SKM-1 treated with dmso at 0.1 percent for 144 hours (cell line): ENCODE results near the gene UTF1.

Experiments used
- DNase-seq: peaks from one replicate; lab custom pipeline; 2025; ENCODE audit not compliant: unreplicated experiment; lab: John Stamatoyannopoulos, UW

UTF1 gene, protein sequence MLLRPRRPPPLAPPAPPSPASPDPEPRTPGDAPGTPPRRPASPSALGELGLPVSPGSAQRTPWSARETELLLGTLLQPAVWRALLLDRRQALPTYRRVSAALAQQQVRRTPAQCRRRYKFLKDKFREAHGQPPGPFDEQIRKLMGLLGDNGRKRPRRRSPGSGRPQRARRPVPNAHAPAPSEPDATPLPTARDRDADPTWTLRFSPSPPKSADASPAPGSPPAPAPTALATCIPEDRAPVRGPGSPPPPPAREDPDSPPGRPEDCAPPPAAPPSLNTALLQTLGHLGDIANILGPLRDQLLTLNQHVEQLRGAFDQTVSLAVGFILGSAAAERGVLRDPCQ

DNA sequence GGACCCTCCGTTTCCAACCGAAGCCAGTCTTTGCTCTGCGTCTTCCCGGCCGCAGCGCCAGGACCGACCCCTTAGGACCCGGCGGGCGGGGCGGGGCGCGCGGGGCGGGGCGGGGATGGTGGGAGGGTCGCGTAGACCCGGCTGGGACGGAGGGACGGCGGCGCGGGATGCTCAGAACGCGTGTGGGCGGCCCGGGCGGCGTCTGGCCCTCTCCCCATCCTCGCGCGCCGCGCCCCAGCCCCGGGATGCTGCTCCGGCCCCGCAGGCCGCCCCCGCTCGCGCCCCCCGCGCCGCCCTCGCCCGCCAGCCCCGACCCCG lies at the start of gene UTF1:
Gene UTF1 (plus strand): TSS at position 174 of the 318 bp plus-strand sequence. CDS start 72 bp downstream, at position 246.
- no peak for DNase-seq

DNA sequence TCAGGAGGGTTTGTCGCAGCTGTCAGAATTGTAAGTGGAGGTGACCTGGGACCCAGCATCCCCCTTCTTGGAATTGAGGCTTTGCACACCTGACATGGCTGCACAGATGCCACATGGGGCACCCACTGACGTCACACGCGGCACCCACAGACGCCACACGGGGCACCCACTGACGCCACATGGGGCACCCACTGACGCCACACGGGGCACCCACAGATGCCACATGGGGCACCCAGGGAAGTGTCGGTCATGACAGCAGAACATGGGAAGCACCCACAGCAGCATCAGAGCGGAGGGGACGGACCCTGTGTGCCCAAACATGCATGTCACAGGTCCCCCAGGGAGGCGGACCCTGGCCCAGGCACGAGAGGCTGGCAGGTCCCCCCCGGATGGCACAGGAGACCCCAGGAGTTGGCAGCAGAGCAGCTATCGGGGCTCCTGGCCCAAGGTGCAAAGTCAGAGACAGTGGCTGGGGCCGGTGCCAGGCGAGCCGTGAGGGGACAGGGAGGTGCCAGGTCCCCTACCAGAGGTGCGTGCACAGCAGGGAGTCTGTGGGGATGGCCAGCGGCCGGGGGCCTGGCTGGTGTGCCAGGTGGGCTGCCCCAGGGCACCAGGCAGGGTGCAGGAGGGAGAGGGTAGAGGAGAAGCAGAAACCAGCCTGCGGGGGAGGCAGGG lies 48.9 kb upstream of the UTF1 start:
- no peak for DNase-seq

DNA sequence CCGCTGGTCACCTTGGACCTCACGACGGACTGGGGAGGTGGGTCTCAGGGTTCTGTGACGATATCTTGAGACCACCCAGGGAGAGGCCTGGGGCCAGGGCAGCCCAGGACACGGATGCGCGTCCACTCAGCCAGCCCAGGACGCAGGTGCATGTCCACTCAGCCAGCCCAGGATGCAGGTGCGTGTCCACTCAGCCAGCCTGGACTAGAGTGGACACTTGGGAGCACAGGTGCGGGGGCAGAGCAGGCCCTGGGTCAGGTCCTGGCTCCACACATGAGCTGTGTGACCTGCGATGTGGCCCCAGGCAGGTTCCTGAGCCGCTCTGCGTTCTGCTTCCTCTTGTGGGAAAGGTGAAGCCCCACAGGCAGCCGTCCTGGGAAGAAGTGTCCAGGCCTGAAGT lies 47.8 kb upstream of the UTF1 start:
- no peak for DNase-seq

DNA sequence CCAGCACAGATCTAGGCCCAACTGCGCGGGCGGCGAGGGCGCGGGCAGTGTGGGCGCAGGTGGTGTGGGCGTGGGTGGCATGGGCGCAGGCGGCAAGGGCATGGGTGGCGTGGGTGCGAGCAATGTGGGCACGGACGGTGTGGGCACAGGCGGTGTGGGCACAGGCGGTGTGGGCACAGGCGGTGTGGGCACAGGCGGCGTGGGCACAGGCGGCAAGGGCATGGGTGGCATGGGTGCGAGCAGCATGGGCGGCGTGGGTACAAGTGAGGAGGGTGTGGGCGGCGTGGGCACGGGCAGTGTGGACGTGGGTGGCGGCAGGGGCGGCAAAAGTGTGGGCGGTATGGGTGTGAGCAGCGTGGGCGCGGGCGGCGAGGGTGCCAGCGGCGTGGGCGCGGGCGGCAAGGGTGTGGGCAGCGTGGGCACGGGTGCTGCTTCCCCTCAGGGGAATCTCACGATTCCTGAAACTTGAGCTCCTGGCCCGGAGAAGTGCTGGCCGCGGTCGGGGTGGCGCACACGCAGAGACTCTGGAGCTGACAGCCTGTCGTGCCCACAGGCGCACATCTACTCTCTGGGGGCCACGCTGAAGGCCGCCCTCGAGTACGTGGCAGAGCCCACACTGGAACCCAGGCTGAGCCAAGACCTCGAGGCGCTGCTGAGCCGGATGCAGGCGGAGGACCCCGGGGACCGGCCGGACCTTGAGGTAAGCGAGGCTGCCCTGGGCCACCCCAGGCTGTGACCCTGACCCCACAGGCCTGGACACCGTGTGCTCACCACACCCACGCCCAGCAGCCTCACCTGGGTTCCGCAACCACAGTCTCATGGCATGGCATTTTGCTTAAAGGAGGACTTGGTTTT lies 47.0 kb upstream of the UTF1 start:
- no peak for DNase-seq

DNA sequence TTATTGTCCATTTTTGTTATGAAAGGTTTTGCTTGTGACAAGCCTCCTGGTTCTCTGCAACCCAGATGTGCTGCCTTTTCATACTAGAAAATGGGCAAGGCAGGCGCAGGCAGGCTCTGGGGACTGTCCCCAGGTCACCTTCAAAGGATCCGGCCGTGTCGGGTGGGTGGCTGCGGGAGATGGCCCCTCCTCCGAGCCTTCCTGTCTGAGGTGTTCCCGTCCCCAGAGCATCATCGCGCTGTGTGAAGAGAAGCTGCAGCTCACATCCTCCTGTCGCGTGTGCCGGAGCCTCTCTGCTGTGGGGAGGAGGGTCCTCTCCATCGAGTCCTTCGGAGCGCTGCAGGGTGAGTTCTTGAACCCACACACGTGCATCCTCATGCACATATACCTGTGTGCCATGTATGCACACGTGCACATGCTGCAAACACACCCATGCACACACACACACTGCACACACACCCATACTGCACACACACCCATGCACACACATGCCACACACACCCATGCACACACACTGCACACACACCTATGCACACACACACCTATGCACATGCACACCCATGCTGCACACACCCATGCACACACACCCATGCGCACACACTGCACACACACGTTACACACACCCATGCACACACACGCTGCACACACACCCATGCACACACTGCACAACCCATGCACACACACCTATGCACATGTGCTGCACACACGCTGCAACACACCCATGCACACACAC lies 46.2 kb upstream of the UTF1 start:
- DNase-seq = no peak

DNA sequence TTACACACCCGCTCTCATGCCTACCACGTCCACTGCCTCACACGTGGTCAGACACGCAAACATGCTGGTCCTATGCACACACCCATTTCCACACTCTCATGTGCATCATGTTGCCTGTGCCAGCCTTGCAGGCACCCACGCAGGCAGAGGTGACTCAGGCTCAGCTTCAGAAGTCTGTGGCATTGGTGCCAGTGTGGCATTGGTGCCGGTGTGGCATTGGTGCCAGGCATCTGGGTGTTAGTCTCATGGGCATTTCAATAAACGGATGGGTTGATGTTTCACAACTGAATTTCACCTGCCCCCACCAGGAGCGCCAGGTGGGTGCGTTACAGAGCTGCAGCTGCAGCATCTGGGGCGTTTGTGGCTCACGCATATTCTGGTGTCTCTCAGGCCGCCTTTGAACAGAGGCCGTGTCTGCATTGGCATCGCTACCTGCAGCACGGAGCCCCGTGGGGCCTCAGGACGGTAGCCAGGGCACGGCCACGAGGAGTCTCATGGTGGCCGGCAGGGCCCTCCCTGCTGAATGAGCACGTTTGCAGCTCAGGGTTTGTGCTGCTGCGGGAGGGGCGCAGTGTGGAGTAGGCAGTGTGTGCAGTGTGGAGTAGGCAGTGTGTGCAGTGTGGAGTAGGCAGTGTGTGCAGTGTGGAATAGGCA lies 45.3 kb upstream of the UTF1 start:
- no peak for DNase-seq

DNA sequence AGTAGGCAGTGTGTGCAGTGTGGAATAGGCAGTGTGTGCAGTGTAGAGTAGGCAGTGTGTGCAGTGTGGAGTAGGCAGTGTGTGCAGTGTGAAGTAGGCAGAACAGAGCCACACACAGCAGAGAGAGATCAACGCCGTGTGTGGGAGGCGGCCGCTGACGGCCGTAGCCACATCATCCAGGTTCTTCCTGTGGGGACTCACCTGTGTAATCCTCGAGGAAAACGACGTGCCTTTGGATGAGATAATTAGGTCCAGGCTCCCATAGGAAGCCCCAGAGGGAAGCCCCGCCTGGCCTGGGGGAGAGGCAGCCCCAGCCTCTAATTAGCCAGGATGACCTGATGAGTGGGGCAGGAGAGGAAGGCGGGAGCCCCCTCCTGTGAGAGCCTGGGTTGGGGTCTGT lies 44.6 kb upstream of the UTF1 start:
- no peak for DNase-seq

DNA sequence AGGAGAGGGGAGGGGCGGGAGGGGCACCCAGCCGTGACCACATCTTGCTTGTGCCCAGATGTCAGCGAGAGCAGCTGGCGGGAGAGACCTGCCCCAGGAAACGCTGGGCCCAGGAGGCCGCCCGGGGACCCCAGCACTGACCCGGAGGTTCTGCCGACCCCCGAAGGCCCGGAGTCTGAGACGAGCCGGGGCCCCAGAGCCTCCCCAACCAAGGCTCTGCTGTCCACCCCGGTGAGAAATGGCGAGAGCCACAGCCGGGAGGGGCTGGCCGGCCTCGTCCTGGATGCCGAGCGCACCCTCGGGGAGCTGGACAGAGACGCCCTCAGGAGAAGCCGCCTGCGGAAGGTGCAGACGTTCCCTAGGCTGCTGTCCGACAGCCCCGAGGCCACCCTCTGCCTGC lies 44.1 kb upstream of the UTF1 start:
- DNase-seq = no peak

DNA sequence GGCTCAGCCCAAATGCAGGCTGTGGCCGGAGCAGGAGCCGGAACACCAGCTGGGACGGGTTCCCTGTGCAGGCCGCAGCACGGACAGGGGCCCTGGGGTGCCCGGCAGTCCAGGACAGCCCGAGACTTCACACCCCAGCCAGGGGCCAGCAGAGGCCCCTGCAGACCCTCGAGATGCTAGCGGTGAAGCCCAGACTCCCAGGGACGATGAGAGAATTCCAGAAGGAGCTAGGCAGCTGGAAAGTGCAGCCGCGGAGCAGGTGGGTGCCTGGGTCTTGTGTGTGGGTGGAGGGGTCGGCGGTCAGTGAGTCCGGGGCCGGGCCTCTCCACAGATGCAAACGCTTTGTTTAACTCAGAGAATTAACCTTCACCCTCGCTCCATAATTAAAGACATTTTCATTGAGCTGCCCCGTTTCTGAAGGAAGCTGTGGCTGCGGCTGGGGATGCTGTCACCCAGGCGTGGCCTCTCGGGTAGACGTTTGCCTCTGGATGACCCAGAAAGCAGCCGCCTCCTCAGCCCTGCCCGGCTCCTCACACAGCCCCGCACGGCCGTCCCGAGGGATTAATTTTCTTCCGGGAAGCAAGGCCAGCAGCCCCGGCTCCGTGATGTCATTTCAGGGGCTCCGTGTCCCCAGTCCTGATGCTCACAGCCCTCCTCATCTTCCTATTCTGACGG lies 43.5 kb upstream of the UTF1 start:
- no peak for DNase-seq

DNA sequence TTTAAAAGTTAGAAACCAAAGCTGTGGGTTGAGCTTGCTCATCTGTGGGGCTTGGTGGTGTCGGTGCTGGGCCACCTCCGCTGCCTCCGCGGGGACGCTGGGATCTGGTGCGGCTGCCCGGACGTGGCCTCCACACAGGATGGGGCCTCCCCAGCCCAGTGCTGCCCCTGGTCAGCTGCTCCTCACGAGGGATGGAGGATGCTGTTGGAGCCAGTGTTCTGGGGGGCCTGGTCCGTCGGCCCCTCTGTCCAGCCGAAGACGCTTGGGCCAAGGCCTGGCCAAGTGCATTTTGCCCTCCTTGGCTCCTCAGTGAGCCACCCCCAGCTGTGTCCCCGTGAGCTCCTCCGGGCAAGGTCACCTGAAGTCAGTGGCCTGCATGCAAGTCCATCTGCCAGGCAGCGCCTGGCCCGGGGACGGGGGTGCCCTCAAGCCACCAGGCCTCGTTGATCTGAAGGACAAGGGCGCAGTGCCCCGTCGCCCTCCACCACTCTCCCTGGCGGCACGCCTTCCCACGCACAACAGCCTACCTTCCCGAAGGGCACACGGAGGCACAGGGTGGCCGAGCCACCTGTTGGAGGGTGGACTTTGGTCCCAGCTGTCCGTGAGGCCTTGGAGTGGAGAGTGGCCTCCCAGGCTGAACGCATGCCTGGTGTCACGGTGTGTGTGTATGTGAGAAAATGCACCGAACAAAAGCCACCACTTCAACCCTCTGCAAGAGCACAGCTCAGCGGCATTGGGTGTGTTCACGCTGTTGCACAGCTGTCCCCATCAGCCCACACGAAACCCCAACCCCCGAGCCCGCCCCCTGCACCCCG lies 42.7 kb upstream of the UTF1 start:
- DNase-seq = no peak

DNA sequence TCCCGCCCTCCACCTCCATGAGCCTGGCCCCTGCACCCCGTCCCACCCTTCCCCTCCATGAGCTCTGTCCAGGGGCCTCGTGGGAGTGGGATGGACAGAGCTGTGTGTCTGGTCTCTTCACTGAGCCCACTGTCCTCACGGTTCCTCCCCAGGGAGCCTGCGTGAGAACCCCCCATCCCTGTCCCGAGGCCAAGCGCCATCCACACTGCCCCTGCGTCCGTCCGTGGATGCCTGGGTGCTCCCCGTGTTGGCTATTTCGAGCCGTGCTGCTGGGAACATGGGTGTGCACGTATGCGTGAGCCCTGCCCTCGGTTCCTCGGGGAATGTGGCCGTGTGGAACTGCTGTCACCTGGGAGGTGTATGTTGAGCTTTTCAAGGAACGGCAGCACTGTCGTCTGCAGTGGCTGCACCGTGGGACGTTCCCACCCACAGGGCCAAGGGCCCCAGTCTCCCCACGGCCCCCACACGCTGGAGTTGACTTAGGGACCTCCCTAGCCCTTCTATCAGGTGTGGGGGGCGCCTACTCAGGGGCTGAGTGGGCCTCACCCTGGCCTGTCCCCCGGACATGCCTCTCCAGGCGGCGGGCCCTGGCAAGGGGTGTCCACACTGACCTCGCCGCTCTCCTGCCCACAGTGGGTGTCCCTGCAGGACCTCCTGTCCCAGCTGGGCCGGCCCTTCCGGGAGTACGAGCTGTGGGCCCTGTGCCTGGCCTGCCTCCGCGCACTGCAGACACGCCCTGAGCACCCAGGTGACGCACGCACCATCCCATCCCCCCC lies 41.9 kb upstream of the UTF1 start:
- DNase-seq = no peak

DNA sequence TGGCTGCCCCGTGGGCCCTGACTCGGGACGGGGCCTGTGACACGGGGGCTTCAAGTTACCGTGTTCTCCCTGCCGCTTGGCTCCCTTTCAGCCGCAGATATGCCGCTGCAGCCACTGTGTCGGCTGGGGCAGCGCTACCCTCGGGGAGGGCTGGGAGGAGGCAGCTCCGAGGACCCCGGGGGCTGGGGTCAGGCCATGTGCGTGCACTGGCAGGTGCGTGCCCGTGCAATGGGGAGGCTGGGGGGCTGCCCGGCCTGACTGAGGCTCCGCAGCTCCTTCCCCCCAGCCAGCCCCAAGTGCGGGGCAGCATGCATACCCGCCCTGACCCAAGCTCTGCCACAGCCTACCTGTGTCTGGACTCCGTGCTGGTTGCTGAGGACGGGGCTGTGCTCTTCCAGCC lies 40.8 kb upstream of the UTF1 start:
- DNase-seq = no peak

DNA sequence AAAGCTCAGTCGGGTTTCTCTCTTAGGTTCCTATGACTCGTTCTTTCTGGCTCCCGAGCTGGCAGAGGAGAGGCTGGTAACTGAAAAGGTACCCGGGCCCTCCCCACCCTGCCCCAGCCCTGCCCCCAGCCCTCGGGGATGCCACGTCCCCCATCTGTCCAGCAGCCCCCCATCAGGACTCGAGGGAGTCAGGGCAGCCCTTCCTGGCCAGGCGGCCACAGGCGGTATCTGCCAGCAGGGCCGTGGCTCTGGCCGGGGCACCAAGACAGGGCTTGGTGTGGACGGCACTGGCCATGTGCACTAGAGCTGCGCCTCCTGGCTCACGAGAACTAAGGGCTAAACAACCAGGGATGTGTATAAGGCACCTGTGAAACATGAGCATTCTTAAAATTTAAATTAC lies 40.3 kb upstream of the UTF1 start:
- no peak for DNase-seq

DNA sequence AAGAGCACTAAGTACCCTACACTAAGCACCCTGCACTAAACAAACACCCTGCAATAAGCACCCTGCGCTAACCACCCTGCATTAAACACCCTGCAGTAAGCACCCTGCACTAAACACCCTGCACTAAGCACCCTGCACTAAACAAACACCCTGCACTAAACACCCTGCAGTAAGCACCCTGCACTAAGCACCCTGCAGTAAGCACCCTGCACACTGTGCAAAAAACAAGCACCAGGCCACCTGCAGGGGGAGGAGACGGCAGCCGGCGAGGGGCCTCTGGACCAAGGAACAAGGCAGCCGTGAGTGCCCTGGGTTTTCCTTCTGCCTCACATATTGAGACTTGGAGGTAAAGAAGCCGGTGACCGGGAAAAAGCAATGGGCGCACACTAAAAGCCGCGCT lies 39.8 kb upstream of the UTF1 start:
- DNase-seq = no peak

DNA sequence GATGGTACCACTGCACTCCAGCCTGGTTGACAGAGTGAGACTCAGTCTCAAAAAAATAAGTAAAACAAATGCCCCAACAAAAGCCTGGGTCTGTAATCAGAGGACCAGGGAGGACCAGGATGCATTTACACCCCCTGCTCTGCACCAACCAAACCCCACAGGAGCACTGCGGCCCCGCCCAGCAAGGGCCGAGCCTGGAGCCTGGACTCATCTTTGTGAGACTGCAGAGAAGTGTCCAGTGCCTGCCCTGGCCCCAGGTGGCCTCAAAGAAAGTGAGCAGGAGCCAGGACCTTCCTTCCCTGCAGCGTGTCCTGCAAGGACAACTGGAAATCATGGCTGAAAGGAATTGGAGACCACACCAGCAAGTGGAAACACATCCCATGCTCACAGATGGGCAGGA lies 38.4 kb upstream of the UTF1 start:
- no peak for DNase-seq

DNA sequence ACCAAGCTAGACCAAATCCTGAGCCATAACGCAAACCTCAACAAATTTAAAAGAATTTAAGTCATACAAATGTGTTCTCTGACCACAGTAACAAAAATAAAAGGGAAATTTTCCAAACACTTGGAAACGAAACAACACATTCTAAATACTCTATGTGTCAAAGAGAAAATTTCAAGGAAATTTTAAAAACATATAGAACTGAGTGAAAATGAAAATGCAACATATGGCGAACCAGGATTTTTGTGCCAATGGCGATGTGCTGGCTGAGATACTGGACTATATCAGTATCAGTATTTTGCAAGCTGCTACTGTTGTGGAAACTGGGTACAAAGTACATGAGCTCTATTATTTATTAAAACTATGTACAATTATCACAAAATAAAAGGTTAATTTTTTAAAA lies 35.9 kb upstream of the UTF1 start:
- no peak for DNase-seq

DNA sequence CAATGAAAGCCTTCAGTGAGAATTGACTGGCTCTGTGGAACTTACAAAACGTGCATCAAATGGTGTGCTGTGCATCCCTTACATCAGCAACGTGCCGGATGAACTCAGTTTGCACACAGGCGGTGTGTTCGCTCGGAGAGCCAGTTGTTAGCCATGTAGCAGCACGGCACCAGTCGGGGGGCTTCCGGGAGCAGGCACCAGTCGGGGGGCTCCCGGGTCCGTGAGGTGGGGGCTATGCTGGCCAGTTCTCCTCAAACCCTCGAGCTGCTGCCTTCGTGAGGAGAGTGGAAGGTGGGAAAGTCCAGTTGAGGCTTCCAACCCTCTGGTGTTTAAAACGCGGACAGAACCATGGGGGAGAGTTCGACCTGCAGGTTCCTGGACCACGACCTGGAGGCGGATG lies 34.9 kb upstream of the UTF1 start:
- no peak for DNase-seq

DNA sequence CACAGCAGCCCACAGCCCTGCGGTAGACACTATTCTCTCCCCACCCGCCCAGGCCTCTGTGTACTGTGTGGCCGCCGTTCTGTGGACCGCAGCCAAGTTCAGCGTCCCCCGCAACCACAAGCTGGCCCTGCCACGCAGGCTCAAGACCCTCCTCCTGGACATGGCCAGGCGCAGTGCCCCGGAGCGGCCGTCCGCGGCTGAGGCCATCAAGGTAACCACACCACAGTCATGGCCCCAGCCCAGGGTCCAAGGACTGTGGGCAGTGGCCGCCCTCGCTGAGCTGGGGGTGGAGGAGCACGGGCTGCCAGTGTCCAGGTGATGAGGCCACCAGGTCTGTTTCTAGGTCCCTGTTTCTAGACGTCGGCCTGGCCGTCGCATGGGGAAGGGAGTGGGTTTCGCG lies 34.4 kb upstream of the UTF1 start:
- no peak for DNase-seq
